Activated CD4-positive, alpha-beta T cell treated with anti-CD3 and anti-CD28 coated beads, Interleukin-2, amount 50 U/mL, for 1 hour (primary cell): ENCODE results near the gene ZBP1.

Source experiments
- DNase-seq: peaks from one replicate; pipeline ENCODE4 v3.0.0-alpha.2; 2020

Gene ZBP1

DNA sequence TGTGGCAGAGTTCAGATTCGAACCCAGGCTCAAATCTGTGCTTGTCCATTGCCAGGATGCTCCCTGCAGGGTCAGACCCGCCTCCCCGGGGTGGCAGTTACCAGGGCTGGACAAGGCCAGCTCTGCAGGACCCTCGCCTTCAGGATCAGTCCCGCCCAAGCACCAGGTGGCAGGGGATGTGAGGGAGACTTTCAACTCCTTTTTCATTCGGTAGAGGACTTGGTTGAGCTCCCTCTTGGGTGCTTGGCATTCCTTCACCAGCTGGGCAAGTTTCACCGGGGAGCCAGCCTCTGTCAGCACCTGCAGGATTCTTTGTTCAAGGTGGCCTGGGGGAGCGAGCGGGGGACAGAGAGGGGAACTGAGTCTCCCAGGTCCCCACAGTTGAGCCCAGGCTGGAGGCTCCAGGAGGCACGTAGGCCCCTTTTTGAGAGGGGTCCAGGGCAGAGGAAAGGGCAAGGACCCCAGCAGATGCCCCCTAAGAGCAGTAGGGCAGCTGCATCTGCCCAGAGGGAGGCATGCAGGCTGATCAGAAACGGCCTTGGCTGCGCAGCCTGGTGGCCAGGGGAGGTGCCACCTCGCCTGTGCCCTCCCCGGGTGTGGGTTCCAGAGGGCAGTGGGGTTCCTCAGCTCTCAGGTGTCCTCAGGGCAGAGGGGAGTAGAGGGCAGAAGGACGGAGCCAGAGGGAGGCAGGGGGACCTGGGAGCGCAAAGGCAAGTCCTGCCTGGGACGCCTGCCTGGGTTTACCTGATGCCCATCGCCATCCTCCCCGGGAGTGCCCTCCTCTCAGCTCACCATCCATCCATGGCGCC lies 3.9 kb downstream of the ZBP1 start:
- no peak for DNase-seq

DNA sequence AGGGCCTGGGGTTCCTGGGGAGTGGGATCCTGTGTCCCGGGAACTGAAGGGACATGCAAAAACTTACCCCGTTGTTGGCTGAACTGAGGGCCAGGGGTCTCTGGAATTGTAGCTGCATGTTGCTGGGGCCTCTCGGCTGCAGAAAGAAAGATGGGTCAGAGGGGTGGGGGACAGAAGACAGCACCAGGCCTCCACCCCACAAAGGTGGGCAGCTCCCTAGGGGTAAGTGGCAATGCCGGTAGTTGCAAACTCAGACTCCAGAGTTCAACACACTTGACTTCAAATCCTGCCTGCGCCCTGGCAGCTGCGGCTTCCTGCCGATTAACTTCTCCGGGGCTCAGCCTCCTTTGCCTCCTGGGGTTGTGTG lies 4.8 kb downstream of the ZBP1 start:
- no peak for DNase-seq

DNA sequence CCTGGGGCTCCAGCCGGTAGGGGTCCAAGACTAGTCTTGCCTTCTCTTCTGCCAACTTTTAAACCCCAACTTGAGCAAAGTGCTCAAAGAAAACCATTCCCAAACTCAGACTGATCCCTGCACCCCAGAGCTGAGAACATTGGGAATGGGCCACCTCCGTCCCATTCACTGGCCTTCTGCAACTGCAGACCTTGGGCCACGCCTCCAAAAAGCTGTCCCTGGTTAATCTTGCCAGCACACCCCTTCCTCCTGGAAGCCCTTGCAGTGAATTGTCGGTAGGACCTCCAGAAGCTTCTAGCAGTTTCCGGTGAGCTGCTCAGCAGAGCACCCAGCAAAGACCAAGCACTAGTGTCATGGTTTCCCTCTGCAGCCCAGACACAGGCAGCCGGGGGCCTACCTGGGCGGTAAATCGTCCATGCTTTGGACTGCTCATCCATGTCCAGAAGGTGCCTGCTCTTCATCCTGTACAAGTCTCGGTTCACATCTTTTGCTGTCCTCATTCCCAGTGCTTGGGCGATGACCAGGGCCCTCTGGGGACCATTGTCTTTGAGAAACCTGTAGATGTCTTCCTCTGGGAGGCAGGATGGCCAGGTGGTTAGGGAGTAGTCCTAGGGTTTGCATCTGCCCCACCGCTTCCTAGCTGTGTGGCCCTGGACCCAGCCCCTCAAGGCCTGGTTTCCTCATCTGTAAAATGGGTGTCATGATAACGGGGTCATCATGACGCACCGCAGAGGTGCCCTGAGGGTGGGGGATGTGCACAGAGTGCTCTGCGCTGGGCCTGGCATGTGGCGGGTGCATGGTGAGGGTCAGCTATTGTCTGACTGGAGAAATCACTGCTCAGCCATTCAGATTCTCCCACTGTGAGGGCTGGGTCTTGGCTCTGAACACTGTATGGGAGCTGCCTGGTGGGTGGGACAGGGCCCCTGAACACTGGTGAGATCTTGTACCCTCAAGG lies 5.5 kb downstream of the ZBP1 start:
- no peak for DNase-seq

DNA sequence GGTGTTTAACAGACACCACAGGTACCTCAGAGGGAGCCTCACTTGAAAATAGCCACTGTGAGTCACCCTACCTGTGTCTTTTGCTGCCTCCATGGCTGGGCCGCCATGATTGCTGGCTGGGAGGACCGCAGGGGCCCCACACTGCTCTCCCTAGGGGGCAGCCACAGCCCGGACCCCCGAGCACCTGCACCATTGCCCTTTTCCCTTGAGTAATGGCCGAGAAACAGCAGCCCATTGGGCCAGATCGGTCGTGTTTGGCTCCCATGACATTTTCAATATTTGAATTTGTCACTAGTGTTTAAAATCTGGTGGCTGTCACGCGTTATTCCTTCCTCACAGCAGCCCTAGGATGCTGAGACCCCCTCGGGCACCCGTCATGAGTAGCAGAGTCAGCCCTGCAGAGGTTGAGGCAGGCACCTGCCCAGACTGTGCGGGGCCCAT lies 6.7 kb downstream of the ZBP1 start:
- DNase-seq, result no peak

DNA sequence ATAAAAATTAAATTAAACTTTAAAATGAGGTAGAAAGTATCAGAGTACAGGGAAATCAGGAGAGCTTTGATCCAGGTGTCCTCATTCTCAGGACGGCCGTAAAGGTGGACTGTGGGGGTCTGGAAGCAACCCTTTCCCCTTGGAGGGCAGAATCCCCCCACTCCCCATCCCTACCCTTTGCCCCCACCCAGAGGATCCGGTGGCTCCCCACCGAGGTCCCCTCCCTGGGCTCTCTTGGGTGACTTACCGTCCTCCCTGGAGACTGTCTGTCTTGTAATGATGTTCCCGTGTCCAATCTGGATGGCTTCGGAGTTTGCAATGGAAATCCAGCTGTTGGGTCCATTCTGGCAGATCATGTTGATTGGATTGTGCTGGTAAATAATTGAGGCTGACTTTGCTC lies 7.3 kb downstream of the ZBP1 start:
- no peak for DNase-seq

DNA sequence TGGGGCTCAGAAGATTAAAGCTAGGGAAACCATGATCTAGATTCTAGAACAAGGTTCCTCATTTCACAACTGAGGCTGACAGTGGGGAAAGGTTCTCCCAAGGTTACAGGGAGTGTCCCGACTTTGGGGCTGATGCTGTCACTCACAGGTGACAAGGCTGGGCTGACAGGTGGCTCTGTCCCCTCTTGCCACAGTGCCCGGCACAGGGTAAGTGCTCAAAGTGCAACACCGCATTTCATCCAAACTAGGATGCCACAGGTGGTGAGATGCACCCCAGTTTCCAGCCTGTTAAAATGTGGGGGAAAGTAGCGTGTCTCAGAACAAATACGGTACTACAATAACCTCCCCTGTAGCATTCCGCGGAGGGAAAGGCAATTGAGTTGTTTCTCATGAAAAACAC lies 7.8 kb downstream of the ZBP1 start:
- DNase-seq, result no peak

DNA sequence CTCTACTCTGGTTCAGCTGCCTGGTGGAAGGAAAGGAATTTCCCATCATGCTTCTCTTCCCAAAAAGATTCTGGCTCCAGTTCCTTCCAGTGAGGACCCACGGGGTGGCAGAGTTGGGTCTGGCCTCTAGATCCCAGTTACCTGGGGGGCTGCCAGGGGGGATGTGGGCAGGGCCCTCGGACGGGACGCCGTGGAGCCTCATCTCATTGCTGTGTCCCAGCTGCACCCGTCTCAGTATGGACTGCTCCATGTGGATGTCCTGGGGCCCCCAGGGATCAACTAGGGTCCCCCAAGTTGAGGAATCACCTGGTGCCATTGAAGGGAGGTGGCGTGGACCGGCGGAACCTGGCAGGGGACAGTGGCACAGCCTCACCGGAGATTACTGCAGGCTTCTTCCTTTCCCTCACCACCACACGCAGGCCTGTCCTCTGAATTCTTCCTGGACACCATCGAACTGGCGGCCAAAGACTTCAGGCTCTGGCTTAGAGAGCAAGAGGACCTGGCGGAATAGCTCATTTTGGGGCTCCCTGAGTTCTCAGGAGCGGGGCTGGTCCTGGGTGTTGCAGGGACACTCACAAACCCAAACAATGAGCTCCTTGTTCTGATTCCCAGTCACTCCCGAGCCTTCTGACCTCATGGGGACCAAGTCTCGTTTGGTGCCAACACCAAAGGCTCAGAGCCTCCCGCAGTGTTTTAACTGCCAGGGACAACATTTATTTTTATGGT lies 8.5 kb downstream of the ZBP1 start:
- no peak for DNase-seq

DNA sequence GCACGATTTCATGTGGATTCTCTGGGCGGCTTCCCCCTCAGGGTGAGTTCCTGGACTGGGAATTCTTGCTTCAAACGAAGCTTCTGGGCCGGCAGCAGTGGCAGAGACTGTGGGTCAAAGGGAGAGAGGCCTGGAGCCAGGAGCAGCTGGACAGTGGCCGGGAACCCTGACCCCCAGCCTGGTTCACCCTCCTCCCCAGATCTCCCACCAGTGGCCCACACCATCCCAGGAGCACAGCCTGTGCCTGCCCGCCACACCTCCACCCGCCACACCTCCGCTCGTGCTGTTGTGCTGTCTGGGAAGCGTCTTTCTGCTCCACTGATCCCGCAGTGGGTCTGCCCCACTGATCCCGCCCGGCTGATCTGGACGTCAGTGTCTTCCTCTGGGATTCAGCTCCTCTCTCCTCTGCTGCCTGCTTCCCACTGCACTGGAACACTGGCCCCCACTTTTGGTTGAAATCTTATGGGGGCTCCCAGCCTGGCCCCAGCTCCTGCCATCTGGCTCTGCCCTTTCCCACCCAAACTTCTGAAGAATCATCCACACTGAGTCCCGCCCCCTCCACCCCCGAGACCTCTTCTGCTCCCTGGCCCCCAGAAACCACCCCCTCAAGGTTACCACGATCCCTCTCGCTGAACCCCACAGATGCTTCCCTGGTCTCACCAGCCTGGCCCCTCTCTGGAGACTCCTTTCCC lies 9.8 kb downstream of the ZBP1 start:
- DNase-seq, result no peak

DNA sequence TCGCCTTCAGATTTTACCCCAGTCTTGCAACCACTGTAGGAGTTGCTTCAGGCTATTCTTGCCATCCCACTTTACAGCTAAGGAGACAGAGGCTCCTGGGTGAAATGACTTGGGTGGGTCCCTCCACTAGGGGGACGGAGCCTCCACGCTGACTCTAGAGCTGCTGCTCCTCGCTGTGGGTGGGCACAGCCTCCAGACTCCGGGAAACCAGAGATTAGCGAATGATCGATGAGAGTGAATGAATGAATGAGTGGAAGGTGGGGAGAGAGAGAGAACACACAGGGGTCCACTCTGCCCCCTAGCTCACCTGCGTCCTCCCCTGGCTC lies 10.4 kb downstream of the ZBP1 start:
- no peak for DNase-seq

DNA sequence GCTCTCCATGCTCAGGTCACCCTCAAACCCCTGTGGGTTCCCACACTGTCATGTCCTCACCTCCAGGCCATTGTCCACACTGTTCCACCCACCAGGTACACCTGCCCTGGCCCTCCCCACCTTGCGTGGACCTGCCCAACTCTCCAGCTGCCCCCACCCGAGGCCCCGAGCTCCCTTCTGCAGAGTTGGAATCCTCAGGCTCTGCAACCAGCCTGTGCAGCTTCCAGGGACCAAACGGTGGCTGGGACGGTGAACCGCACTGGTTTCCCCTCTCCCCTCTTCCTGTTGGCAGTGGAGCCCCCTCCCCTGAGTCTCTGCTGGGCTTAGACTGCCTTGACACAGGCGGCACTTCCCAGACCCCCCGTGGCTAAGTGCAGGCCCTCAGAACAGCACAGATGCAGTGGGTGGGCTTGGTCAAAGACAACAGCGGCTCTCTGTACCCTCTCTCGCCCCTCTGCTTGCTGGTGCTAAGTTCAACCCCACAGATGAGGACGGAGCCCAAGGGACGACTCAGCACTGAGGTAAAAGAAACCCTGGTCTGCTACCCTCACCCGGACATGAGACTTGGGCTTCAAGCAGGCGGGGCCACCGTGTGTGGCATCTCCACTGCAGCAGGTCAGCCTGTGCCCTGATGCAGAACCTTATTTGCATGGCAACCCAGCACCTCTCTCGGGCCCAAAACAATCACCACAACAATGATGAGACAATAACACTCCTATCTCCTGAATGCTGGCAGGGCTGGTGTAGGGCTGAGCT lies 11.0 kb downstream of the ZBP1 start:
- DNase-seq, result no peak

DNA sequence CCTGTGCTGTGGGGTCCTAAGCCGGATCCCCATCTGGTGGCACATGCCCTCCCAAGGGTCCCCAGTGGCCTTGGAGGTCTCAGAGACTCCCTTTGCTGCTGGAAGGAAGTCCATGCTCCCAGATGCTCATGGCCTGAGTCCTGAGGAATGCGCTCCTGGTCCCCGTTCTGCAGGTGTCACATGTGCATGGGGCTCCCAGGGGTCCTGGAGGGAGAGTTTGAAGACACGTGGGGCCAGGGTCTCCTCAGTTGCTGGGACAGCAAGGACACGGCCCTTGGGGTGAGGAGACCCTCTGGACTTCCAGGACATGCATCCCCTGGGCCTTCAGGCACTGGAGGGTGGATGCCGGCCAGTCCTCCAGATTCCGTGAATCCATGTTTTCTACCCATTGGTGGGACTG lies 11.7 kb downstream of the ZBP1 start:
- DNase-seq, result no peak

DNA sequence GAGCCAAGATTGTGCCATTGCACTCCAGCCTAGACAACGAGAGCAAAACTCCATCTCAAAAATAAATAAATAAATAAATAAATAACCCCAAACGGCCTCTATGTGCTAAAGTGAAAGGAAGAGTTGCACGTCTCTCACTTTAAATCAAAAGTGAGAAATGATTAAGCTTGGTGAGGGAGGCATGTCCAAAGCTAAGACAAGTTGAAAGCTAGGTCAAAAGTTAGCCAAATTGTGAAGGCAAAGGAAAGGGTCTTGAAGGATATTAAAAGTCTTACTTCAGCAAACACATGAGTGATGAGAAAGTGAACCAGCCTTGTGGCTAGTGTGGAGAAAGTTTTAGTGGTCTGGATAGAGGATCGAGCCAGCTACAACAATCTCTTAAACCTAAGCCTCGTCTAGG lies 14.3 kb downstream of the ZBP1 start:
- DNase-seq, result no peak

DNA sequence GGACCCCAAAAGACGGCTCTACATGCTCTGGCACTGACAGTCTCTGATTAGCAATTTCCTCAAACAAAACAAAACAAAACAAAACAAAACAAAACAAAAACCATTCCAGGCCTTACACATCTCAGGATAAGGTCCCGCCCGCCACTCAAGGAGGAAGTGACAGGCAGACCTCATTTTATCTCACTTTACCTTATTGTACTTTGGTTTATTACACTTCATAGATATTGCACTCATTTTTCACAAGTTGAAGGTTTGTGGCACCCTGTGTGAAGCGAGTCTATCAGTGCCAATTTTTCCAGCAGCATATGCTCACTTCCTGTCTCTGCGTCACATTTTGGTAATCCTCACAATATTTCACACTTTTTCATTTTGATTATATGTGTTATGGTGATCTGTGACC lies 15.2 kb downstream of the ZBP1 start:
- DNase-seq, result no peak

DNA sequence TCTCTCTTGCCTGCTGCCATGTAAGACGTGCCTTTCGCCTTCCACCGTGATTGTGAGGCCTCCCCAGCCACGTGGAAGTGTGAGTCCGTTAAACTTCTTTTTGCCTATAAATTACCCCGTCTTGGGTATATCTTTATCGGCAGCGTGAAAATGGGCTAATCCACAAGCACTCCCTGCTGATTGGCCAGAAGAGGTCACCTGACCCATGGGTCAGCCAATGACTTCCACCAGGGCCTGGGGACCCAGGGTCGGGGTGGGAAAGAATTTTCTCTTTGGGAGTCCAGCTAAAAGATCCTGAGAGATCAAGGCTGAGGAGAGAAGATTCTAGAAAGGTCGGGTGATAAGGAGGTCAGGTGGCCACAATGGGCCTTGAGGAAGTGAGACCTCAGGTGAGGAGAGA lies 17.1 kb downstream of the ZBP1 start:
- no peak for DNase-seq

DNA sequence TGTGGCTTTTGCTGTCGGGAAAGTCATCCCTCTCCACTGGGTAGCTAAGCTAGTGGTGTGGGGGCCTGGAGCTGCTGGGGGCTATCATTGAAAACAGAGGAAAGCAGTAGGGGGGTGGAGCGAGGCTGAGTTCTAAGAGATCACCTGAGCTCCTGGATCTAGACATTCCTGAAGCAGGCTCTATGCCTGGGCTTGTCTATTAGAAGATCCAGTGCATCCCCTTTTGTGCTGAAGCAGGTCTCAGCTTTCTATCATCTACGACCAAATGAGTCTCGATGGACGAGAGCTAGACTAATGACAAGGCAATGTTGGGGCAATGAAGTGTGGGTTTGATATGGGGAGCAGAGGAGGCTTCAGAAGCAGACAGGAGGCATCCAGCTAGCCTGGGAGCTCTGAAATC lies 18.5 kb downstream of the ZBP1 start:
- no peak for DNase-seq

DNA sequence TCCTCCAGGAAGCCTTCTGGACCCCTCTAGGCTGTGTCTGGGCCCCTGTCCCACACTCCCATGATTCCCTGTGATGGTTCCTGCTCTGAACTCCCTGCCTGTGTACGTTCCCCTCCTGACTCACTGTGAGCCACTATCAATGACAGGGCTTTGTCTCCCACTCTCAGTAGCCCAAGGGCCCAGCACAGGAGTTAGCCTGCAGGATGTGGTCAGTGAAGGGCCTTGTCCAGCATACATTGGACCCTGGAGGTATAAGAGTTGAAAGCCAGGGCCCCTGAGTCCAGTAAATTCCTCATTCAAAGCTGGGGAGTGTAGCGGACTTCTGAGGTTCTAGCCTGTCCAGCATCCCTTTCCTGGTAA lies 19.0 kb downstream of the ZBP1 start:
- no peak for DNase-seq

DNA sequence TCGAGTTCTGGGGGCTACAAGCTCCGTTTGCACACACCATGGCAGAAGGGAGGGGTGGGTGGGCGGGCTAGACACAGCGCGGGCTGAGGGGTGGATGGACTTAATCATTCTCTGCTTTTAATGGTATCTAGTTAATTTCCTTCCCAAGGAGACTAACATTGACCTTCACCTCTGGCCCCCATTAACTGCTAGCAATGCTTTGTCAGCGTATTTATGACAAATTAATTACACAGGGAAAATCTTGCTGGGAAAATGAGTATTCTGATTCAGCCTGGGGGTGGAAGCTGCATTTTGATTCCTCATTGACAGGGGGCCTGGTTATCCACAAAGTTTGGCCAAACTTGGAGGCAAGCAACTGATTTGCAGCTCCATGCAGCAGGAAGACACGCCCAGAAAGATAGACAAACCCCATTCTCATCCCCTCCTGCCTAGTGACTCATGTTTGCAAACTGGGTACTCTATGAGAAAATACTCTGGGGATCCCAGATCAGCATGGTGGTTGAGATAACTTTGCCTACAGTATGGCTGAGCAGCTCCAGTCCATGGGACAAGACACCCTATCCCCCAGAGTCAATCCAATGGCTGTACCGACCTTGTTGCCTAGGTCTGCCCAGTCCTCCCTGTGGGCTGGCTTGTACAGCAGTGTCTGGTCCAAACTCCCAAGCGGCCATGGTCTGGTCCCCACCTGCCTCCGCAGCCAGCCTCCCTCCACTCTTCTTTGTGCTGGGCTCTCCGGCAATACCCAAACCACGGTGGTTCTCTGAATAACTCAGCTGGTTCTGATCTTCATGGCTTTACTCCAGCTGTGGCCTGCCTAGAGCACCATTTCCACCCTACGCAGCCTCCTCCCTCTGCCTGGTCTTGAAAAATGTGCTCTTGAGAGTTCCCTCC lies 19.7 kb downstream of the ZBP1 start:
- DNase-seq, result no peak

DNA sequence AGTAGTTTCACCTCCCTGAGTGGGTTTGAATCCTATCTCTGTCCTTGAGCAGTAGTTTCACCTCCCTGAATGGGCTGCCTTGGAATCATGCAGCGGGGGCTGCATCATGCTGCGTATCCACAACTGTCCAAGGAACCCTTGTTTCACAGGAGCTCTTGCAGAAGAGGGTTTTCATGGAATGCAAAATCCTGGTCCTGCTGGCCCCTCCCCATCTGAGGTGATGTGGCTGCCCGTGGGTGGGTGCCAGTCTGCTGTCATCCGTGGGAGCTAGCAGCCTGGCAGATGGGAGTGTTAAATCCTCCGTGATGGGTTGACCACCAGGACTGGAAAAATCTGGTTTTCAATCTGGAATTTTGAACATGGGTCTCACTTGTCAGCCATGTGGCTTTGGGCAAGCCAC lies 21.7 kb downstream of the ZBP1 start:
- no peak for DNase-seq

DNA sequence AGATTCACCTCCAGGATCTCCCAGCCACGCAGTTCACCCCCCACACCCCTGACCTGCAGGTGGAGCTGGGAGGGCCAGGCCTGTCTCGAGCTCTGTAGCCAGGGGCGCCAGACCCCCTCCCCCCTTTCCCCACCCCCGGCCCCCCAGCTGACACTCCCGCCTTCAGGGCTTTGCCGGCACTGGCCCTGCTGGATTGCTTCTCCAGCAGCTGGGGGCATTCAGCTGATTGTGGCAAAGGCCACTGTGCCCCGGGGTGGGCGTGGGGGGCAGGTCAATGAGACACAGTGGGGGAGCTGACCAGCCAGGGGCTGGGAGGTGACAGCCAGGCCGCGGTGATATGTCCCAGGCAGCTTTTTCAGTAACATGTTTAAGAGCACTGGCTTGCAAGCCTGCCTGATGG lies 22.2 kb downstream of the ZBP1 start:
- no peak for DNase-seq

DNA sequence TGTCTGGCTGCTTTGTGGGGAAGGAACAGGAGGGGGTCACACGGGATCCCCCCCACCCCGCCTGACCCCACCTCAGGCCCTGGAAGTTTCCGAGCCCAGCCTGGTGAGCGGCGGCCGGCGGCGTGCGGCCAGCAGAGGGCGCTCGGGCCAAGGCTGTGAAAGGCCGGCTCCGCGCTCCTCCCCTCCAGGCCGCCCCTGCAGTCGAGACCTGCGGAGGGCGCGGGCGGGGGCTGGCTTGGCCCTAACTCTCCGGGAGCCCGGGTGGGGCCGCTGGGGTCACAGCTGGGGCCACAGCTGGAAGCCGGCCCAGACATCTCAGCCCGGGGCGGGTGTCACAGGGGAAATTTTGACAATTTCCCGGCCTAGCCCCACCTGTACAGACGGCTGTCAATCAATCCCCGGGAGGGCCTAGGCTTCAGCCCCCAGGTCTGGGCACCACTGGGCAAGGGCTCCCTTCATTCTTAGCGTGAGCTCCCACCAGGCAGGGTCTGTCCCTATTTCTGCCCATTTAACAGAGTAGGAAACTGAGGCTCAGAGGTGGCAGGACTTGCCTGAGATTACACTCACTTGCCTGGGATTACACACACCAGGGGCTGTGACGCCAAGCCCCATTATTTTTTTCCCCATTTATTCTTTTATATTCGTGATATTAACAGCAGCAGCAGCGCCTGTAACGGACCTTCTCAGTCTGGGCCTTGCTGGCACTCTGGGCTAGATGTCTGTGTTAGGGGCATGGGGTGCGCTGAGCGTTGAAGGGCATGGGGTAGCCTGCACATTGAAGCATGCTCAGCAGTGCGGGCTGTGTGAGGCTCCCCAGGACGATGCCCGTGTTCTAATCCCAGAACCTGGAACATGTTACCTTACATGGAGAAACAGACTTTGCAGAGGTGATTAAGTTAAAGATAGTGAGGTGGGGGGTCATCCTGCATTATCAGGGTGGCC lies 23.0 kb downstream of the ZBP1 start:
- peak; percentile 72 for DNase-seq
